GM12865 (cell line): ENCODE measurements around the gene CHPF.

ENCODE experiments used
- DNase-seq: peaks from one replicate; pipeline ENCODE4 v3.0.0; 2010; ENCODE audit warnings: low read depth
- H3K4me3 ChIP-seq: 2 replicates; pipeline ENCODE4 v1.5.1; 2011; ENCODE audit warnings: mild to moderate bottlenecking, low read depth, low read length, control low read depth
- CTCF ChIP-seq: IDR thresholded peaks from 2 replicates; pipeline ENCODE4 v1.5.1; 2011; ENCODE audit warnings: low read length, control low read depth, low read depth, inconsistent platforms; ENCODE audit not compliant: insufficient read depth; ENCODE audit errors: missing control alignments

CHPF gene

GRCh38 chr2:219571311-219572236 lies 28.0 kb upstream of the CHPF start, which contains the start of gene OBSL1:
OBSL1 (minus strand) TSS chr2:219571539; CDS start chr2:219571232, 307 bp downstream.
- H3K4me3 ChIP-seq, result no peak within 1 kb of the TSS

DNA sequence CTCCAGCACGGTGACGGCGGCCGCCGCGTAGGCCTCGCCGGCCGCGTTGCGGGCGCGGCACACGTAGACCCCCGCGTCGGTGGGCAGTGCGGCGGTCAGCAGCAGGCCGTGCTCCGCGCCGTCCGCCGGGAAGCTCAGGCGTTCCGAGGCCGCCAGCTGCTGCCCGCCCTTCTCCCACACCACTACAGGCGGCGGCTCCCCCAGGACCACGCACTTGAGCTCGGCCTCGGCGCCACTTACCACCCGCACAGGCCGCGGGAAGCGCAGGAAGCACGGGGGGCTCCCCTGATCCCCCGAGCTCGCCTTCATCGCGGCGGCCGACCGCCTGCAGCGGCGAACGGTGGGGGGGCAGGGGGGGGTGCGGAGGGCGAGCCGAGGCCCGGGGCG lies 27.3 kb upstream of the CHPF start:
- H3K4me3 ChIP-seq, result no peak overlapping the region
- no peak for DNase-seq
- no peak for TF ChIP-seq CTCF

More at GRCh38 chr2:219571311-219572236, 28.0 kb upstream of the CHPF start, which contains the start of gene OBSL1:
- TF ChIP-seq CTCF, result no peak
- no peak for DNase-seq

DNA sequence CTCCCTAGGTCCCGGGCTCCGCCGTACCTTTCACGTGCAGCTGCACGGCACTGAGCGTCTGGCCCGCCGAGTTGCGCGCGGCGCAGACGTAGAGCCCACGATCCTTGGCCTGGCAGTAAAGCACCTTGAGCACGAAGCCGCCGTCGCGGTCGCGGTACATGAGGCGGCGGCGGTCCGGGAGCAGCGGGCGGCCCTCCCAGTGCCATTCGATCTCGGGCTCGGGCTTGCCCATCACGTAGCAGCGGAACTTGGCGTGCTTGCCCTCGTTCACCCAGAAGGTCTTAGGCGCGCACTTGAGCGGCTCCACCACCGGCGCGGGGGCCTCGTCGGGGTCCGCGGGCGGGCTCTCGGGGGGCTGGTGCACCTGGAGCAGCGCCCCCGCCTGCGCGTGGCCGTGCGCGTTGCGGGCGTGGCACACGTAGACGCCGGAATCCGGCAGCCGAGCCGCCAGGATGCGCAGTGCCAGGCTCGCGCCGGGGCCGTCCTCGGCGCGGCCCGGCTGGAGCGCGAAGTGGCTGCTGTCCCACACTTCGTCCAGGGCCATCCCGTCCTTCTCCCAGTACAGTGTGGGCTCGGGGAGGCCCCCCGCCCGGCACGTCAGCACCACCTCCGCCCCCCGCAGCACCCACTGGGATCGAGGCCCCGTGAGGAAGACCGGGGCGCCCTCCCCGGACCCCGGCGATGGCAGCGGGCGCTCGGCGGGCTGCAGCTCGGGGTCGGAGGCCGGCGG lies 26.8 kb upstream of the CHPF start:
- no peak for DNase-seq

DNA sequence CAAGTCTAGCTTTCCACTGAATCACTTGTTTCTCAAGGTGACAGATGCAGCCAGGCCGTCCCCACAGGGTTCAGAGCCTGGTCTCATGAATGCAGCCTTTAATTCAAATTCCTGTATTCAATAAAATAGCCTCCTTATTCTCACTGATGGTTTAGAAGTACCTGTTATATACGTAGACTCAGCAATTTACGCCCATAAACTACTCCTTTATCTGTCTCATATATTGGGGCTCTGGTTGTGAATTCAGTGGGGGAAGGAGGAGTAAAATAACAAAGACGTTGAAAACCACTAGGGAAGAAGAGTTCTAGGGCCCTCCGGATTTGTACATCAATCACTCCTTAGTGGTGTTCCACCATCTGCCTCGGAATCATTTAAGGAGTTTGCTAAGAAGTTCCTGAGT lies 26.0 kb upstream of the CHPF start:
- H3K4me3 ChIP-seq, result no peak overlapping the region
- TF ChIP-seq CTCF, result no peak
- no peak for DNase-seq

More for the DNA sequence above, 26.8 kb upstream of the CHPF start:
- no peak for TF ChIP-seq CTCF
- no peak overlapping the region for H3K4me3 ChIP-seq

- DNase-seq, result no peak
- no peak for TF ChIP-seq CTCF
- no peak overlapping the region for H3K4me3 ChIP-seq
Measured at GRCh38 chr2:219569041-219569440, 25.4 kb upstream of the CHPF start.

DNA sequence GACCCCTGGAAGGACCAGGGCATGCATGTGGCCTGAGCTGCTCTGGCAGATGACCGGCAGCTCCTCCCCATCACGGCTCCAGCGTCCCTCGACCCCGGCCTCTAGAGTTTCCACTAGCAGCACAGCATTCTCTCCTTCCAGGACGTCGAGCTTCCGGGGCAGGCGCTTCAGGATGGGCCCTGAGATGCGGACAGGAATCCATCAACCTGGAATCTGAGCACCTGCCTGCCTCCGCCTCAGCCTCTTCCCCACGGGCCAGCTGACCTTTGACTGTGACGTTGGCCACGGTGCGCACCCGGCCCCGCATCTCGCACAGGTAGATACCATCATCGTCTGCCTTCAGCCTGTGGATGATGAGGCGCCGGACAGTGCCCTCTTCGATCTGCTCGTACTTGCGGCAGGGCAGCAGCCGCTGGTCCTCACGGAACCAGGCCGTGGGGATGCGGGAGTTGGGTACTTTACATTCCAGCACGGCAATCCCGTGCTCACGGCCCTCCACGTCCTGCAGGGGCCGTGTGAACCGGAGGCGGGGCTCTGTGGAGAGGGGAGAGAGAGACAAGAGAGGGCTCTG lies 24.3 kb upstream of the CHPF start:
- no peak overlapping the region for H3K4me3 ChIP-seq
- no peak for TF ChIP-seq CTCF
- no peak for DNase-seq
